BLaER1 treated with 17β-estradiol and CSF1 and Interleukin-3, amounts not matched to agents 10 nM and 100 nM (cell line): ENCODE data around the gene ACOT13.
"Not testable (repeated sequence)": the region's sequence is repeated elsewhere in the genome, so short reads cannot be mapped to it uniquely, and the experiment has no call there.

Experiments used
- H3K27ac ChIP-seq, 11 experiments: shearing (Covaris generic); formaldehyde crosslinking; 2 replicates each; pipeline ENCODE4 v1.8.1; 2022
- H3K27me3 ChIP-seq, 11 experiments: shearing (Covaris generic); formaldehyde crosslinking; 2 replicates each; pipeline ENCODE4 v1.8.1; 2022
- H3K36me3 ChIP-seq, 11 experiments: shearing (Covaris generic); formaldehyde crosslinking; 2 replicates each; pipeline ENCODE4 v1.8.1; 2022
- H3K4me1 ChIP-seq, 10 experiments: shearing (Covaris generic); formaldehyde crosslinking; 2 replicates each; pipeline ENCODE4 v1.8.1; 2022
- H3K4me2 ChIP-seq, 11 experiments: shearing (Covaris generic); formaldehyde crosslinking; 2 replicates each; pipeline ENCODE4 v1.8.1; 2022
- H3K4me3 ChIP-seq, 10 experiments: shearing (Covaris generic); formaldehyde crosslinking; 2 replicates each; pipeline ENCODE4 v1.8.1; 2022
- H3K9ac ChIP-seq, 11 experiments: shearing (Covaris generic); formaldehyde crosslinking; 2 replicates each; pipeline ENCODE4 v1.8.1; 2022
- H3K9me3 ChIP-seq, 11 experiments: shearing (Covaris generic); formaldehyde crosslinking; replicated peaks in 1 of 11; 2 replicates each; pipeline ENCODE4 v1.8.1; 2022
- H4K20me1 ChIP-seq, 11 experiments: shearing (Covaris generic); formaldehyde crosslinking; 2 replicates each; pipeline ENCODE4 v1.8.1; 2022
- Cebpa-rat ChIP-seq, 11 experiments: shearing (Covaris generic); IDR thresholded peaks; 2 replicates each; pipeline ENCODE4 v1.8.1; 2022

Gene ACOT13

DNA sequence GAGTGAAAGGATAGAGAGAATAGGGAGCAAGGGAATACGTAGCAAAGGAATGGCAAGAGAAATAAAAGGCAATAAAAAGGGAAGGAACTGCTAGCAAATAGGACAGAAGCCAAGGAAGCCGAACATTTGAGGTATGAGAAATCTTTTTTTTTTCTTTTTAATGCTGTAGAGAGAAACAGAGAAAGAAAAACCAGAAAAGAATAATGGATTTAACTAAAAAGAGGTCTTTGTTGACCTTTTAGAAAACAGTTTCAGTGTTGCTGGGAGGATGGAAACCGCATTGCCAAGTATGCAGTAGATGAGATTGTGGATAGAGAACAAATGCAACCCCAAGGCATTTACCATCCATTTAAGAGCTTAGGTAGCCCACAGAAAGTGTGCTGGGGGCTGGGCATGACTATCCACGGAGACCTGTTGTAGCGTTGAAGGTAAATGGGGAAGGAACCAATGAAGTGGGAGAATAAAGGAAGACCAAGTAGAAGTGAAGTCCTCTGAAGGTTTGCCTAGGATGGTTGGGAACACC, 75.4 kb downstream of the ACOT13 start:
- peaks cover 0 to 5% (median 0%) of the 10 kb centered on the region in 11 experiments; a peak in 1 of 22 replicates for H3K9me3 ChIP-seq
- H3K27me3 ChIP-seq = no peaks in the 10 kb centered on the region
- H4K20me1 ChIP-seq = no peaks in the 10 kb centered on the region
- peak overlapping the region in 4 of 11 experiments; percentile 62 to 88 (median 82); a peak in 8 of 22 replicates for H3K4me2 ChIP-seq
- H3K9ac ChIP-seq = peak overlapping the region in 2 of 11 experiments; percentile 7 to 80; a peak in 3 of 22 replicates
- H3K27ac ChIP-seq = peak overlapping the region in 4 of 11 experiments; percentile 91 to 97 (median 94); a peak in 7 of 22 replicates
- H3K4me3 ChIP-seq = no peak overlapping the region
- TF ChIP-seq Cebpa-rat (IDR thresholded peaks at IDR 0.05) = no peak
- no peaks in the 10 kb centered on the region for H3K36me3 ChIP-seq
- peaks cover 0 to 72% (median 16%) of the 10 kb centered on the region in 10 experiments; a peak in 10 of 20 replicates for H3K4me1 ChIP-seq

DNA sequence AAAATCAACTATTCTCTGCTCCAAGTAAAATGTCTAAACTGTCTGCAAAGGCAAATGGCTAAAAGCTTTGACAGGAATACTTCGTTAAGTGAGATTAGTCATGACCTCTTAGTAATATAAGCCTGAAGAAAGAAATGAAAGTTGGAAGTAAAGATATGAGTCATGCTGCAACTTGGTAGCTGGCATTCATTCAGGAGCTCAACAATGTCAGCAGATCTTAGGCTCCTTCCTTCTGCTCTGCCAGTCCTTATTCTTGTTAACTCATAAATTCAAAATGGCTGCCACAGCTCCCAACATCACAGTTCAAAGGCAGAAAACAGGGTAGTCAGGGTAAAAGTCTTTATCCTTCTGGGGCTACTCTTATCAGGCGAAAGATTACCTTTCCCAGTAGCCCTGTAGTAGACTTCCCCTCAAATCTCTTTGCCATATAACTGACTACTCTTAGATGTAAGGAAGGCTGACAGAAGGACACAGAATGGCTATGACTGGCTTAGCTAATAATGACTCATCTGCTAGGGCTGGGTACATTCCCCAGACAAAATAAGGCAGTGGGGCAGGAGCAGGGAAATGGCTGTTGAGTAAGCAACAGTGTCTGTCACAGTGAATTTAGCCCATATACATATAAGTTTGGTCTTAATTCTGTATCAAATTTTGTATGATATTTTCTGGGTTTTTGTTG, 76.5 kb downstream of the ACOT13 start:
- peak overlapping the region in 5 of 11 experiments; percentile 64 to 80 (median 79); a peak in 10 of 22 replicates for H3K9ac ChIP-seq

DNA sequence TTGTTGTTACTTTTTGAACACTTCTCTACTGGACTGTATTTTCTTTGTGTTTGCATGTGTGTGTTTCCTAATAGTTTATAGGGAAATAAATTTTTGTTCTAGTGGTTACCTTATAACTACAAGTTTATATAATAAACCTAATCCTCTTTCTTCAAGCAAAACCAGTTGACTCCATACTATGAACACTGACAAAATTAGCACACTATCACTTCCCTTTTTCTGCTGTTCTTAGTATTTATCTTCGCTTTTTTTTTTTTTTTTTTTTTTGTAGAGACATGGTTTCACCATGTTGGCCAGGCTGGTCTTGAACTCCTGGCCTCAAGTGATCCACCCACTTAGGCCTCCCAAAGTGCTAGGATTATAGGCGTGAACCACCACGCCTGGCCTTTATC, 77.1 kb downstream of the ACOT13 start:
- H3K9me3 ChIP-seq = peaks cover 0 to 5% (median 0%) of the 10 kb centered on the region in 11 experiments; a peak in 1 of 22 replicates
- H4K20me1 ChIP-seq = no peaks in the 10 kb centered on the region
- H3K27me3 ChIP-seq = no peaks in the 10 kb centered on the region
- H3K4me1 ChIP-seq = peaks cover 0 to 78% (median 16%) of the 10 kb centered on the region in 10 experiments; a peak in 10 of 20 replicates
- H3K4me3 ChIP-seq = peak overlapping the region in 1 of 10 experiments; percentile 10; a peak in 1 of 20 replicates
- no peak for TF ChIP-seq Cebpa-rat (IDR thresholded peaks at IDR 0.05)
- peak overlapping the region in 7 of 11 experiments; percentile 0 to 88 (median 65); a peak in 11 of 22 replicates for H3K4me2 ChIP-seq
- H3K9ac ChIP-seq = peak overlapping the region in 5 of 11 experiments; percentile 64 to 80 (median 79); a peak in 9 of 22 replicates
- H3K36me3 ChIP-seq = no peaks in the 10 kb centered on the region
- H3K27ac ChIP-seq = peak overlapping the region in 6 of 11 experiments; percentile 54 to 97 (median 92); a peak in 12 of 22 replicates

More for the DNA sequence above, 76.5 kb downstream of the ACOT13 start:
- TF ChIP-seq Cebpa-rat (IDR thresholded peaks at IDR 0.05) = no peak
- H3K9me3 ChIP-seq = peaks cover 0 to 5% (median 0%) of the 10 kb centered on the region in 11 experiments; a peak in 1 of 22 replicates
- peaks cover 0 to 78% (median 16%) of the 10 kb centered on the region in 10 experiments; a peak in 10 of 20 replicates for H3K4me1 ChIP-seq
- peak overlapping the region in 3 of 10 experiments; percentile 2 to 20 (median 16); a peak in 2 of 20 replicates for H3K4me3 ChIP-seq
- H3K36me3 ChIP-seq = no peaks in the 10 kb centered on the region
- H3K27me3 ChIP-seq = no peaks in the 10 kb centered on the region
- H3K4me2 ChIP-seq = peak overlapping the region in 7 of 11 experiments; percentile 0 to 88 (median 65); a peak in 11 of 22 replicates
- no peaks in the 10 kb centered on the region for H4K20me1 ChIP-seq
- peak overlapping the region in 8 of 11 experiments; percentile 15 to 97 (median 86); a peak in 15 of 22 replicates for H3K27ac ChIP-seq

DNA sequence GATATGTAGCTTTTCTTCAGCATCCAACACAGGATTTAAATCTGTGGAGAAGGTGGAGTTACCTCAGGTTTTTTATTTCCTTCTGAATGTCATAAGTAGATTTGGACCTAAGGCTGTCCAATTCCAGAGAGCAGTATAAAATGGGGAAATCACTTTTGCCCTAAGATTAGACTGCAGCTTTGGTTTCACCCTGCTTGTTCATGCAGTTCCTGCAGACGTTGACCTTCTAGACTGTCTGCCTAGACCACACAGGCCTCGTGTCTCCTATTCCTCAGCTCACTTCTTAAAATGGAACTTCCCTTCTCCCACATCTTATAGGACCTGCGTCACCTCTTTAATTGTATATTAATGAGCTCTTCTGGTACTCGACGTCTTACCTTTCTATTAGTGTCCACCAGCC, 78.0 kb downstream of the ACOT13 start:
- no peak overlapping the region for H3K4me3 ChIP-seq
- peak overlapping the region in 2 of 11 experiments; percentile 57 to 80; a peak in 2 of 22 replicates for H3K9ac ChIP-seq
- H4K20me1 ChIP-seq = no peaks in the 10 kb centered on the region
- H3K9me3 ChIP-seq = peaks cover 0 to 5% (median 0%) of the 10 kb centered on the region in 11 experiments; a peak in 1 of 22 replicates
- H3K4me1 ChIP-seq = peaks cover 0 to 81% (median 16%) of the 10 kb centered on the region in 10 experiments; a peak in 10 of 20 replicates
- H3K36me3 ChIP-seq = no peaks in the 10 kb centered on the region
- peak overlapping the region in 5 of 11 experiments; percentile 37 to 88 (median 82); a peak in 9 of 22 replicates for H3K4me2 ChIP-seq
- no peaks in the 10 kb centered on the region for H3K27me3 ChIP-seq
- TF ChIP-seq Cebpa-rat (IDR thresholded peaks at IDR 0.05) = no peak
- peak overlapping the region in 5 of 11 experiments; percentile 81 to 97 (median 93); a peak in 9 of 22 replicates for H3K27ac ChIP-seq

DNA sequence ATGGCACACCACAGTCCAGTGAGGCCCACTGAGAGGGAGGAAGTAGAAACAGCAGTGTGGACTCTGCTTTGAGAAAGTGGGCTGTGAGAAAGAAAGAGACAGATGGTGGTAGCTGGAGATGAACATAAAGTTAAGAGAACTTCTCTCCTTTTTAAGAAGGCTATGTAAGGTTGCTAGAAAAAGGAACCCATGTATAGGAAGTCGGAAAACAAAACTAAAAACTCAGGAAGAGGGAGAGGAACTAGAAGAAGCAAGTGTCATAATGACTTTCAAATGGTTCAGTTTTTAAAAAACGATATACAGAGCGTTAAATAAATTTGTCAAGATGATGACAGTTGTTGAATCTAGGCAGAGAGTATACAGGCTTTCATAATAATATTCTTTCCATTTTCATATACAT, 82.4 kb downstream of the ACOT13 start:
- H3K27me3 ChIP-seq = no peaks in the 10 kb centered on the region
- peaks cover 0 to 61% (median 2%) of the 10 kb centered on the region in 10 experiments; a peak in 9 of 20 replicates for H3K4me1 ChIP-seq
- no peak overlapping the region; a peak in 1 of 22 replicates for H3K9ac ChIP-seq
- H3K4me2 ChIP-seq = peak overlapping the region in 4 of 11 experiments; percentile 2 to 81 (median 63); a peak in 7 of 22 replicates
- no peaks in the 10 kb centered on the region for H4K20me1 ChIP-seq
- peaks cover 1 to 13% (median 7%) of the 10 kb centered on the region in 11 experiments; a peak in 6 of 22 replicates for H3K9me3 ChIP-seq
- H3K4me3 ChIP-seq = no peak overlapping the region
- H3K36me3 ChIP-seq = no peaks in the 10 kb centered on the region
- peak overlapping the region in 4 of 11 experiments; percentile 30 to 77 (median 56); a peak in 7 of 22 replicates for H3K27ac ChIP-seq
- no peak for TF ChIP-seq Cebpa-rat (IDR thresholded peaks at IDR 0.05)

DNA sequence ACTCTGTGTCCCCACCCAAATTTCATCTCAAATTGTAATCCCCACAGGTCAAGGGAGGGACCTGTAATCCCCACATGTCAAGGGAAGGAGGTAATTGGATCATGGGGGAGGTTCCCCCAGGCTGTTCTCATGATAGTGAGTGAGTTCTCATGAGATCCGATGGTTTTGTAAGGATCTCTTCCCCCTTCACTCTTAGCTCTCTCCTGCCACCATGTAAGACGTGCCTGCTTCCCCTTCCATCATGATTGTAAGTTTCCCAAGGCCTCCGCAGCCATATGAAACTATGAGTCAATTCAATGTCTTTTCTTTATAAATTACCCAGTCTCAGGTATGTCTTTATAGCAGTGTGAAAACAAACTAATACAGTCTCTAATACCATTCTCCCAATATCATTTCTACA, 84.0 kb downstream of the ACOT13 start:
- not testable (repeated sequence) for H3K4me3 ChIP-seq, H4K20me1 ChIP-seq
- peaks cover 0 to 45% (median 0%) of the 10 kb centered on the region in 10 experiments; a peak in 7 of 20 replicates for H3K4me1 ChIP-seq

DNA sequence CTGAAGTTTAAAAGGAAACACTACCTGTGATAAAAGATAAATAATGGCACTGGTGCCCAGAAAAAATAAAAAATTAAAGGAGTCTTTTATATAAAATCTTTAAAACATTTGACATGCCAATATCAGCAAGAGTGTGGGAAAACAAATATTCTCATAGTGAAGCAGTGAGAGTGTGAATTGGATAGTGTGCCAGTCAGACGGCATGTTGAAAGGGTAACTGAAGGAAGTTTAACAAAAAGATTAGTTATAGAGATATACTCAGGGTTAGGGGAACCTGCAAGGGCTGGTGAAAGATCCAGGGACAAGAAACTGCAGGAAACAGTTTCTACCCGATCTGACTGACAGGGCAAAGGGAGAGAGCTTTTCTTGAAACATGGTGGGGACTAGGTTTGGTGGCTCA, 85.6 kb downstream of the ACOT13 start:
- no peak overlapping the region for H3K9ac ChIP-seq
- no peaks in the 10 kb centered on the region for H4K20me1 ChIP-seq
- H3K27ac ChIP-seq = no peak overlapping the region
- no peak overlapping the region for H3K4me2 ChIP-seq
- no peak overlapping the region for H3K4me3 ChIP-seq
- H3K4me1 ChIP-seq = peaks cover 0 to 44% (median 0%) of the 10 kb centered on the region in 10 experiments; a peak in 7 of 20 replicates
- peaks cover 4 to 17% (median 10%) of the 10 kb centered on the region in 11 experiments; a peak in 8 of 22 replicates for H3K9me3 ChIP-seq
- no peaks in the 10 kb centered on the region for H3K36me3 ChIP-seq
- TF ChIP-seq Cebpa-rat (IDR thresholded peaks at IDR 0.05) = no peak
- no peaks in the 10 kb centered on the region for H3K27me3 ChIP-seq

More for the DNA sequence above, 84.0 kb downstream of the ACOT13 start:
- not testable (repeated sequence) for H3K36me3 ChIP-seq, H3K9ac ChIP-seq, H3K27ac ChIP-seq, H3K27me3 ChIP-seq, H3K4me2 ChIP-seq
- peaks cover 4 to 17% (median 10%) of the 10 kb centered on the region in 11 experiments; a peak in 8 of 22 replicates for H3K9me3 ChIP-seq

DNA sequence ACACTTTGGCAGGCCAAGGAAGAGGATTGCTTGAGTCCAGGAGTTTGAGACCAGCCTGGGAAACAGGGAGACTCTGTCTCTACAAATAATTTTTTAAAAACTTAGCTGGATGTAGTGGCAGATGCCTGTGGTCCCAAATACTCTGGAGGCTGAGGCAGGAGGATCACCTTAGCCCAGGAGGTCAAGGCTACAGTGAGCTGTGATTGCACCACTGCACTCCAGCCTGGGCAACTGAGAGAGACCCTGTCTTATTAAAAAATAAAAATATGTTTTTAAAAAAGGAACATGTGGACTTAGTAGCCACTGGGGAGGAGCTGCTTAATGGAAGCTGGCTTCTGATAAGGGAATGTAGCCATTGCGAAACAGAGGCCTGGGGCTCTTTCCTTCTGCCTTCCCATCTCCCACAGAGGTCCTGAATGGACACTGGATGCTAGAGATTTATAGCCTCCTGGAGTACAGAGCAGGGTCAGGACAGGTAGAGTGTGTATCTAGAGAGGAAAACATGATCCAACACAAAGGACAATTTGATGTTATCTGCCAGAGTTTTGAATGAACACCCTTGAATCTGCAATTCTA, 86.1 kb downstream of the ACOT13 start:
- H3K4me1 ChIP-seq = peaks cover 0 to 45% (median 0%) of the 10 kb centered on the region in 10 experiments; a peak in 7 of 20 replicates
- no peaks in the 10 kb centered on the region for H3K27me3 ChIP-seq
- H3K9me3 ChIP-seq = peaks cover 4 to 17% (median 10%) of the 10 kb centered on the region in 11 experiments; a peak in 8 of 22 replicates
- H4K20me1 ChIP-seq = no peaks in the 10 kb centered on the region
- H3K27ac ChIP-seq = no peak overlapping the region
- peak overlapping the region in 1 of 11 experiments; percentile 8; a peak in 1 of 22 replicates for H3K4me2 ChIP-seq
- H3K36me3 ChIP-seq = no peaks in the 10 kb centered on the region
- no peak overlapping the region for H3K4me3 ChIP-seq
- TF ChIP-seq Cebpa-rat (IDR thresholded peaks at IDR 0.05) = peak in 3 of 11 experiments; percentile 14 to 22 (median 20); a peak in 3 of 22 replicates
- no peak overlapping the region for H3K9ac ChIP-seq
